Ishikawa (cell line): ENCODE results near the gene VRTN.

Experiments used
- CEBPB ChIP-seq: IDR thresholded peaks from 2 replicates; pipeline ENCODE4 v1.6.1; 2012
- CREB1 ChIP-seq: IDR thresholded peaks from 2 replicates; pipeline ENCODE4 v1.6.1; 2012; ENCODE audit warnings: low read depth
- EGR1 ChIP-seq: IDR thresholded peaks from 2 replicates; pipeline ENCODE4 v1.6.1; 2012
- EP300 ChIP-seq: IDR thresholded peaks from 2 replicates; pipeline ENCODE4 v1.6.1; 2012; ENCODE audit warnings: borderline replicate concordance
- FOXM1 ChIP-seq: IDR thresholded peaks from 2 replicates; pipeline ENCODE4 v1.6.1; 2012; ENCODE audit warnings: low read depth, borderline replicate concordance
- NFIC ChIP-seq: IDR thresholded peaks from 2 replicates; pipeline ENCODE4 v1.6.1; 2012
- RAD21 ChIP-seq: IDR thresholded peaks from 2 replicates; pipeline ENCODE4 v1.6.1; 2012; ENCODE audit warnings: low read depth
- TAF1 ChIP-seq: IDR thresholded peaks from 2 replicates; pipeline ENCODE4 v1.6.1; 2012; ENCODE audit warnings: low read depth, mild to moderate bottlenecking
- TCF12 ChIP-seq: IDR thresholded peaks from 2 replicates; pipeline ENCODE4 v1.6.1; 2012; ENCODE audit warnings: low read depth
- TEAD4 ChIP-seq: IDR thresholded peaks from 2 replicates; pipeline ENCODE4 v1.6.1; 2012
- YY1 ChIP-seq: IDR thresholded peaks from 2 replicates; pipeline ENCODE4 v1.6.1; 2012; ENCODE audit warnings: low read depth
- ZBTB7A ChIP-seq: IDR thresholded peaks from 2 replicates; pipeline ENCODE4 v1.6.1; 2012; ENCODE audit warnings: low read depth
- TF ChIP-seq, protein P1 (sequence below): IDR thresholded peaks from 2 replicates; pipeline ENCODE4 v1.6.1; 2012
- TF ChIP-seq, protein P2 (sequence below): IDR thresholded peaks from 2 replicates; pipeline ENCODE4 v1.6.1; 2012
- TF ChIP-seq, protein P3 (sequence below): IDR thresholded peaks from 2 replicates; pipeline ENCODE4 v1.6.1; 2012; ENCODE audit warnings: low read depth, mild to moderate bottlenecking

The VRTN gene

DNA sequence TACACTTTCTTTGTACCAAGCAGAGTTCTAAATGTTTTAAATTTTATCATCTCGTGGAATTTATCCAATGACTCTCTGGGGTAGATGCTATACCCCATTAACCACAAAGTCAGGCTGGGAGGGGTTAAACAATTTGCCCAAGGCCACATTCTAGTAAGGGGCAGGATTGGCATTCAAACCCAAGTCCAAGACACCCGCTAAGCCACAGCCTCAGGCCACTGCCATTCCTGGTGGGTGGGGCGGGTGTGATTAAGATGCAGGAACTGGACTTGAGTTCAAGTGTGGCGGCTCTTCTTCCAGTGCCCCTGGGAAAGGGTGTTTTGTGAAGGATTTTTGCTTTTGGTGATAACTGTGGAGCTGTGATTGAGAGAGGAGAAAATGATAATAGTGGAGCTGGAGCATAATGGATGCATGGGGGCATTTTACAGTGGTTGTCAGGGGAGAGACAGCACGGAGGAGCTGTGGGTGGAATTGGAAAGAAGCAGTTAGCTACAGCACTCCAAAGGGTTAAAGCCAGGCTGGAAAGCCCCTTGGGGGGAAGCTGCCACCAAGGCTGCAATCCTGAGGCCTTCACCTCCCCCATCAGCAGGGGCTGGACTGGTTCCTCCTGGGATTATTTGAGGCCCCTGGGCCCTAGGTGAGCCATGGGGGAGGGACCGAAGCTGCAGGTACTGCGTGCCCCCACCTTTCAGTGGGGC lies 1.0 kb upstream of the VRTN start:
- TF ChIP-seq FOXM1 (no peak), ZBTB7A (no peak), EP300 (no peak), NFIC (no peak), YY1 (no peak), EGR1 (no peak), TEAD4 (no peak), TCF12 (no peak), RAD21 (no peak), CREB1 (no peak), CEBPB (no peak), TAF1 (no peak)
- TF ChIP-seq, protein P1, sequence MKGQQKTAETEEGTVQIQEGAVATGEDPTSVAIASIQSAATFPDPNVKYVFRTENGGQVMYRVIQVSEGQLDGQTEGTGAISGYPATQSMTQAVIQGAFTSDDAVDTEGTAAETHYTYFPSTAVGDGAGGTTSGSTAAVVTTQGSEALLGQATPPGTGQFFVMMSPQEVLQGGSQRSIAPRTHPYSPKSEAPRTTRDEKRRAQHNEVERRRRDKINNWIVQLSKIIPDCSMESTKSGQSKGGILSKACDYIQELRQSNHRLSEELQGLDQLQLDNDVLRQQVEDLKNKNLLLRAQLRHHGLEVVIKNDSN: no peak
- TF ChIP-seq, protein P2, sequence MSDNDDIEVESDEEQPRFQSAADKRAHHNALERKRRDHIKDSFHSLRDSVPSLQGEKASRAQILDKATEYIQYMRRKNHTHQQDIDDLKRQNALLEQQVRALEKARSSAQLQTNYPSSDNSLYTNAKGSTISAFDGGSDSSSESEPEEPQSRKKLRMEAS: no peak
- TF ChIP-seq, protein P3, sequence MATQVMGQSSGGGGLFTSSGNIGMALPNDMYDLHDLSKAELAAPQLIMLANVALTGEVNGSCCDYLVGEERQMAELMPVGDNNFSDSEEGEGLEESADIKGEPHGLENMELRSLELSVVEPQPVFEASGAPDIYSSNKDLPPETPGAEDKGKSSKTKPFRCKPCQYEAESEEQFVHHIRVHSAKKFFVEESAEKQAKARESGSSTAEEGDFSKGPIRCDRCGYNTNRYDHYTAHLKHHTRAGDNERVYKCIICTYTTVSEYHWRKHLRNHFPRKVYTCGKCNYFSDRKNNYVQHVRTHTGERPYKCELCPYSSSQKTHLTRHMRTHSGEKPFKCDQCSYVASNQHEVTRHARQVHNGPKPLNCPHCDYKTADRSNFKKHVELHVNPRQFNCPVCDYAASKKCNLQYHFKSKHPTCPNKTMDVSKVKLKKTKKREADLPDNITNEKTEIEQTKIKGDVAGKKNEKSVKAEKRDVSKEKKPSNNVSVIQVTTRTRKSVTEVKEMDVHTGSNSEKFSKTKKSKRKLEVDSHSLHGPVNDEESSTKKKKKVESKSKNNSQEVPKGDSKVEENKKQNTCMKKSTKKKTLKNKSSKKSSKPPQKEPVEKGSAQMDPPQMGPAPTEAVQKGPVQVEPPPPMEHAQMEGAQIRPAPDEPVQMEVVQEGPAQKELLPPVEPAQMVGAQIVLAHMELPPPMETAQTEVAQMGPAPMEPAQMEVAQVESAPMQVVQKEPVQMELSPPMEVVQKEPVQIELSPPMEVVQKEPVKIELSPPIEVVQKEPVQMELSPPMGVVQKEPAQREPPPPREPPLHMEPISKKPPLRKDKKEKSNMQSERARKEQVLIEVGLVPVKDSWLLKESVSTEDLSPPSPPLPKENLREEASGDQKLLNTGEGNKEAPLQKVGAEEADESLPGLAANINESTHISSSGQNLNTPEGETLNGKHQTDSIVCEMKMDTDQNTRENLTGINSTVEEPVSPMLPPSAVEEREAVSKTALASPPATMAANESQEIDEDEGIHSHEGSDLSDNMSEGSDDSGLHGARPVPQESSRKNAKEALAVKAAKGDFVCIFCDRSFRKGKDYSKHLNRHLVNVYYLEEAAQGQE: no peak

DNA sequence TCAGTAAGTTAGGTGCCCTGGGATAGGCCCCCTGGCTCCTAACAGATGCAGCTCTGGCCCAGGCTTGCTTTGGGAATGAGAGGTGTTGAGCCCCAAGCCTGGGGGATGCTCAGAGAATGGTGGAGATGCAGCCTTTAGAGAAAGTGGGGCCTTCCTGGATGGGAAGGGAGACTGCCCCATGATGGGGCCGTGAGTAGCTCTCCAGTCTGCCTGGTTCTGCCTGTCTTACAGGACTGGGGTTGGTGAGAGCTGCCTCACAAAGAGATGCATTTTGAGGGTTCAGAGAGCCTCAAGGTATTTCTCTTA lies 523 bp upstream of the VRTN start:
- TF ChIP-seq YY1 (no peak), FOXM1 (no peak), ZBTB7A (no peak), TEAD4 (no peak), EP300 (no peak), RAD21 (no peak), TCF12 (no peak), NFIC (no peak), TAF1 (no peak), CEBPB (no peak)
- TF ChIP-seq, protein P2: no peak
- TF ChIP-seq, protein P1: no peak
- TF ChIP-seq, protein P3: no peak

DNA sequence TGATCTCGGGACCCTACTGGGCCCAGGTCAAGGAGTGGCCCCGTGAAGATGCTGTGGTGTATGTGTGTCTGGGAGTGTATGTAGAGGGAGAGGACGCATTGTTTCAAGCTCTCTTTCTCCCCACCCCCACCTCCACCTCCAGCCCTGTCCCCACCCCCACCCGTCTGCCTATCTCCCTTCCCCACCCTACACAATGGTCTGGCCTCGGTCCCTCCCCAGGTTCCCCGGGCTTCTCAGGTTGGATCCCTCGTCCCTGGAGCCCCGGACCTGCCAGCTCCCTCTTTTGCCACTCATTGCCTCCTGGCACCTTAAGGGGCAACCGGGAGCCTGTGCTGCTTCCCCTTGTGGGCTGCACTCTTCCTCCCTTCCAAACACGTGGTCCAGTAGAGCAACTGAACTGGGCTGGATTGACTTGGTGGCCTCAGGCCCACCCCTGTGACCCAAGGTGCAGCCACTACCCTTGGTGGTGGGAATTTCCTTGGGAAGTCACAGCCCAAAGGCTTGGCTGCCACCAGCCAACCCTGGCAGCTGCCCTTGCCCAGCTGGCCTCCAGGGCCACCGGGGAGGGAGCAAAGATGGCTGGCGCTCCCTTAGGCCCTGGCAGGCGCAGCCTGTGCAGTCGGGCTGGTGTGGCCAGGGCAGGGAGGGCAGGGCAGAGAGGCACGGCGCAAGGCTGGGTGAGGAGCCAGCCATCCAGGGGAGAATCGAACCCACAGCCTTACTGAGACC lies 628 bp downstream of the VRTN start:
- TF ChIP-seq, protein P2: no peak
- no peak for TF ChIP-seq TCF12
- no peak for TF ChIP-seq TEAD4
- TF ChIP-seq, protein P3: no peak
- TF ChIP-seq CREB1: no peak
- no peak for TF ChIP-seq EP300
- TF ChIP-seq EGR1: no peak
- no peak for TF ChIP-seq YY1
- TF ChIP-seq TAF1: no peak
- TF ChIP-seq, protein P1: no peak
- no peak for TF ChIP-seq FOXM1
- TF ChIP-seq NFIC: no peak
- no peak for TF ChIP-seq ZBTB7A
